BE2C (cell line): ENCODE data around the gene ACIN1.

Experiments
- DNase-seq: peaks from one replicate; pipeline ENCODE4 v3.0.0-alpha.2; 2020
- H3K27me3 ChIP-seq: fragments of 250-450 bp; sonication (Bioruptor Pico); 2 replicates; pipeline ENCODE4 v1.5.1; 2020; ENCODE audit warnings: mild to moderate bottlenecking
- H3K36me3 ChIP-seq: fragments of 250-450 bp; sonication (Bioruptor Pico); 2 replicates; pipeline ENCODE4 v1.5.1; 2020; ENCODE audit warnings: mild to moderate bottlenecking
- H3K4me1 ChIP-seq: fragments of 250-450 bp; sonication (Bioruptor Pico); 2 replicates; pipeline ENCODE4 v1.5.1; 2020
- H3K4me3 ChIP-seq: 2 replicates; pipeline ENCODE4 v1.5.1; 2011; ENCODE audit warnings: low read depth, low read length
- H3K9me3 ChIP-seq: fragments of 250-450 bp; sonication (Bioruptor Pico); 2 replicates; pipeline ENCODE4 v1.5.1; 2020
- CTCF ChIP-seq: IDR thresholded peaks from 2 replicates; pipeline ENCODE4 v1.5.1; 2012; ENCODE audit warnings: mild to moderate bottlenecking, low read depth, low read length

Gene ACIN1

GRCh38 chr14:23078692-23079116 is 16.2 kb downstream of the ACIN1 start:
- Histone ChIP-seq H3K4me1 (no peaks in the 10 kb centered on the region), H3K27me3 (no peaks in the 10 kb centered on the region), H3K4me3 (no peak overlapping the region), H3K36me3 (peaks cover 84% of the 10 kb centered on the region), H3K9me3 (no peaks in the 10 kb centered on the region)
- no peak for DNase-seq
- no peak for TF ChIP-seq CTCF

- DNase-seq: no peak
- no peak for TF ChIP-seq CTCF
- H3K4me3 ChIP-seq: no peak overlapping the region
- no peaks in the 10 kb centered on the region for H3K4me1 ChIP-seq
- no peaks in the 10 kb centered on the region for H3K27me3 ChIP-seq
- no peaks in the 10 kb centered on the region for H3K9me3 ChIP-seq
- H3K36me3 ChIP-seq: peaks cover 83% of the 10 kb centered on the region
These were observed 17.0 kb downstream of the ACIN1 start for GRCh38 chr14:23077962-23078361.

- H3K4me3 ChIP-seq: no peak overlapping the region
- peak; percentile 80 for TF ChIP-seq CTCF
- H3K9me3 ChIP-seq: no peaks in the 10 kb centered on the region
- peaks cover 86% of the 10 kb centered on the region for H3K36me3 ChIP-seq
- peak; percentile 44 for DNase-seq
- peaks cover 10% of the 10 kb centered on the region for H3K4me1 ChIP-seq
- no peaks in the 10 kb centered on the region for H3K27me3 ChIP-seq
These were observed 18.0 kb downstream of the ACIN1 start for GRCh38 chr14:23076785-23077408.

GRCh38 chr14:23074906-23075305 is 20.0 kb downstream of the ACIN1 start:
- no peak for TF ChIP-seq CTCF
- no peak overlapping the region for H3K4me3 ChIP-seq
- no peak for DNase-seq
- H3K4me1 ChIP-seq: peaks cover 14% of the 10 kb centered on the region
- H3K9me3 ChIP-seq: no peaks in the 10 kb centered on the region
- peaks cover 66% of the 10 kb centered on the region for H3K36me3 ChIP-seq
- no peaks in the 10 kb centered on the region for H3K27me3 ChIP-seq

GRCh38 chr14:23071921-23072539 is 22.9 kb downstream of the ACIN1 start:
- no peak for TF ChIP-seq CTCF
- Histone ChIP-seq H3K4me3 (peak overlapping the region; percentile 99), H3K9me3 (no peaks in the 10 kb centered on the region), H3K36me3 (peaks cover 57% of the 10 kb centered on the region), H3K4me1 (peaks cover 23% of the 10 kb centered on the region), H3K27me3 (no peaks in the 10 kb centered on the region)
- no peak for DNase-seq

- no peaks in the 10 kb centered on the region for H3K27me3 ChIP-seq
- TF ChIP-seq CTCF: no peak
- peaks cover 23% of the 10 kb centered on the region for H3K4me1 ChIP-seq
- no peaks in the 10 kb centered on the region for H3K9me3 ChIP-seq
- DNase-seq: peak; percentile 89
- peaks cover 56% of the 10 kb centered on the region for H3K36me3 ChIP-seq
- H3K4me3 ChIP-seq: peak overlapping the region; percentile 99
These were observed 23.6 kb downstream of the ACIN1 start for GRCh38 chr14:23071244-23071920.
